ENCODE measurements around the gene PPCDC.

Gene PPCDC

DNA sequence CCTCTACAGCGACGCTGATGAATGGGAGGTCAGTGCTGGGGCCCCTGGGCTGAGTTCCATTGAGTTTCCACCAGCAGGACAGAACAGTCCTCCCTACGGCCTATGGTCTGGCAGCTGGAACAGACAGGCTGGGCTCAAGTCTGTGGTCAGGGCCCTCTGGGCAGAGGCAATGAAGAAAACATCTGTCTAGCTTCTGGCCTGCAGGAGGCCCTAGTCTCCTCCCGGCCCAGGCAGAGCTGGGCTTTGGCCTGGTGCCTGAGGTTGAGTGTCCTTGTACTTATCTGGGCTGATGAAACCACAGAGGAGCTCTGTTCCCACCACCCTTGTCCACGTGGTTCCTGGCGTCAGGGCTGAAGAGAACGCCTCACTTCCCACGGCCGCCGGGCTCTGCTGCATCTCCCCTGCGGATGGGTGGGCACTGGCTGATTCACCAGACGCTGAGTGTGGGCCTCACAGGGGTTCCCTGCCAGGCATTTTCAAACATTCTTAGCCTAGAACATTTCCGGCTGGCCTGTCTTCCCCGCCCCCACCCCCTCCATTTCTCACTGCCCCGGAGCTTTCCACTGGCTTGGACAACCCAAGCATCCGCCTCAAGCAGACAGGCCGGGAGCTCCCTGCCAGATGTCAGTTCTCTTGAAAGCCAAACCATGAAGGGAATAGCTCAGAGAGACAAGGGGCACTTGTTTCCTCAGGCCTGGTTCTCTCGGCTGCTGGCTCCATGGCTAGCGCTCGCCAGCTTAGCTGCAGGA is 20.3 kb downstream of the PPCDC start:
- DNase-seq (ENCODE audit: low read depth, low spot score) = peak; percentile 97

- DNase-seq (ENCODE audit: low read depth, low spot score) = no peak
These were observed 21.0 kb downstream of the PPCDC start for GRCh38 chr15:75044258-75044878.

DNA sequence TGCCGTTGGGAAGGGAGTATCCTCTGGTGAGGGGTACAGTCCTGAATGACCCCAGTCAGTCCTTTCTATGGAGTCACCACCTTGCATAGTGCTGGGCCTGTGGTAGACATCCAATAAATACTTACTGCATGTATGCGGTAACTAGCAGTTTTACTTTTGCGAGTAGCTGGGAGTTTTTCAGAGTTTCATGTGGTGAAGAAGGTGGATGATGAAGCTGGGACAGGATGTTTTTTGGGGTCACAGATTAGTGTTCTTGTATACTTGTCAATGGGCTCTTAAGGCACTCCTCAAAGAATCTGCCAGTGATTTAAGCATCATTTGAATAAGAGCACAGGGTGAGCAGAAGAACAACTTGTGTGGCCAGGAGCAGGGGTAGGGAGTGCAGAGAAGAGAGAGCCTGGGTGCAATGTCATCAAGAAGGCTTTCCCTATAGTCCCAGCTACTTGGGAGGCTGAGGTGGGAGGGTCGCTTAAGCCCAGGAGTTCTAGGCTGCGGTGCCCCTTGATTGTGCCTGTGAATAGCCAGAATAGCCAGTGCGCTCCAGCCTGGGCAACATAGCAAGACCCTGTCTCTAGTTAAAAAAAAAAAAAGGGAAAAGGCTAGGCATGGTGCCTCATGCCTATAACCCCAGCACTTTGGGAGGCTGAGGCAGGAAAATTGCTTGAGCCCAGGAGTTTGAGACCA is 22.1 kb downstream of the PPCDC start:
- no peak for DNase-seq (ENCODE audit: low read depth, low spot score)

DNA sequence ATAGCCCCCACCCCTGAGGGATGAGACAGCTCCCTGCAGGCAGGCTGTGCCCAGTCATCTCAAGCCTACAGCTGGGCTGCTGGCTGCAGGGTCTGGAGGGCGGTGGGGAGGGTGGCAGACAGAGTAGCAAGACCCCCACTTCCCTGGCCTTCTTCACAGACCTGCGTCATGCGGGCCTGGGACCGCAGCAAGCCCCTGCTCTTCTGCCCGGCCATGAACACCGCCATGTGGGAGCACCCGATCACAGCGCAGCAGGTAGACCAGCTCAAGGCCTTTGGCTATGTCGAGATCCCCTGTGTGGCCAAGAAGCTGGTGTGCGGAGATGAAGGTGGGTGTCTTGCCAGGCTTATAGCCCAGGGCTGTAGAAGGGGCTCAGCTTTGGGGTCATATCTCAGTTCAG is 25.0 kb downstream of the PPCDC start:
- no peak for DNase-seq (ENCODE audit: low read depth, low spot score)

- DNase-seq (ENCODE audit: low read depth, low spot score) = peak; percentile 87
These were observed 26.0 kb downstream of the PPCDC start for GRCh38 chr15:75049392-75049791.

- no peak for DNase-seq (ENCODE audit: low read depth, low spot score)
These were observed 26.9 kb downstream of the PPCDC start for GRCh38 chr15:75050283-75050682.

- no peak for DNase-seq (ENCODE audit: low read depth, low spot score)
These were observed 27.8 kb downstream of the PPCDC start for GRCh38 chr15:75051191-75051608.

DNA sequence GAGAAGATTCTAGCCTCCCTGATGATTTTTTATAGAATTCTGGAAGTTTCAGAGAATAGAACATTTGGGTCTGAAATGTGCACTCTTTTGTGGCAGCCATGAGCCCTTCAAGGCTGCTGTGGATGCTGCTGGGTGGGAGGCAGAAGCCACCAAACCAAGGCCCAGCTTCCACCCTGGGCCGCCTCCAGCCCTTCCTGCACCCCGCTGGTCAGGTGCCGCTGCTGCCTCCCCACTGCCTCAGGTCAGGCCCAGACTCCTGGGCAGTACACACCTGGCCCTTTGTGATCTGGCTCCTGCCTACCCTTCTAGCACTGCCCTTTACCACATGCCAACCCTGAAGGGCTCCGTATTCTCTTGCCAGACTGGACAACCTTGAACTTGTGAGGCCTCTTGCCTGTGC is 28.3 kb downstream of the PPCDC start:
- no peak for DNase-seq (ENCODE audit: low read depth, low spot score)

DNA sequence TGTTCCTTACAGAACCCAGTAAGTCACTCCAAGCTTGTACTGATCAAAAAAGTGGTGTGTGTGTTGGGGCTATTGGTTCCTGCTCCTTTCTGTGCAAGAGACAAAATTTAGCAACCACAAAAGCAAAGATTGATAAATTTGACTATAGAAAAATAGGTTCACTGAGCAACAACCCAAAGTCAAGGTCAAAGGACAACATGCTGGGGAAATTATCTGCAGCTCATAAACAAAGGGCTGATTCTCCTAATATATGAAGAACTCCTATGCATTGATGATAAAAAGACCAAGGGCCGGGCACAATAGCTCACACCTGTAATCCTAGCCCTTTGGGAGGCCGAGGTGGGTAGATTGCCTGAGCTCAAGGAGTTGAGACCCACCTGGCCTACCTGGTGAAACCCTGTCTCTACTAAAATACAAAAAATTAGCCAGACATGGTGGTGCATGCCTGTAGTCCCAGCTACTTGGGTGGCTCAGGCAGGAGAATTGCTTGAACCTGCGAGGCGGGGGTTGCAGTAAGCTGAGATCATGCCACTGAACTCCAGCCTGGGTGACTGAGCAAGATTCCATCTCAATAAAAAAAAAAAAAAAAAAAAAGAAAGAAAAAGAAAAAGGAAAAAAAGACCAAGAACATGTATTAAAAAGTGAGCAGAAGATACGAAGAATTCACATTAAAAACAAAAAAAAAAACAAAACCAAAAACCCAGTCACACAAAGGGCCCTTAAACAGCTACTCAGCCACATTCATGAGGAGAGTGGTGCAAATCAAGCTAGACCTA is 29.8 kb downstream of the PPCDC start:
- DNase-seq (ENCODE audit: low read depth, low spot score) = no peak

DNA sequence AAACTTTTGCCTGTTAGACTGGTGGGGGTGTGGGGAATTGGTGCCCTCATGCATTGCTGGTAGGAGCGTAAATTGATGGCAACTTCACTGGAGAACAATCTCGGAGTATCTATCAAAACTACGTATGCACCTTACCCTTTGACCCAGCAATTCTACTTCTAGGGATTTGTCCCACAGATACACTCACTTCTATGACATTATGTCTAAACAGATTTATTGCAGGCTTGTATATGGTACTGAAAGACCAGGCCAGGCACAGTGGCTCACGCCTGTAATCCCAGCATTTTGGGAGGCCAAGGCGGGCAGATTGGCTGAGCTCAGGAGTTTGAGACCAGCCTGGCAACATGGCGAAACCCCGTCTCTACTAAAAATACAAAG is 30.3 kb downstream of the PPCDC start:
- DNase-seq (ENCODE audit: low read depth, low spot score) = no peak

DNA sequence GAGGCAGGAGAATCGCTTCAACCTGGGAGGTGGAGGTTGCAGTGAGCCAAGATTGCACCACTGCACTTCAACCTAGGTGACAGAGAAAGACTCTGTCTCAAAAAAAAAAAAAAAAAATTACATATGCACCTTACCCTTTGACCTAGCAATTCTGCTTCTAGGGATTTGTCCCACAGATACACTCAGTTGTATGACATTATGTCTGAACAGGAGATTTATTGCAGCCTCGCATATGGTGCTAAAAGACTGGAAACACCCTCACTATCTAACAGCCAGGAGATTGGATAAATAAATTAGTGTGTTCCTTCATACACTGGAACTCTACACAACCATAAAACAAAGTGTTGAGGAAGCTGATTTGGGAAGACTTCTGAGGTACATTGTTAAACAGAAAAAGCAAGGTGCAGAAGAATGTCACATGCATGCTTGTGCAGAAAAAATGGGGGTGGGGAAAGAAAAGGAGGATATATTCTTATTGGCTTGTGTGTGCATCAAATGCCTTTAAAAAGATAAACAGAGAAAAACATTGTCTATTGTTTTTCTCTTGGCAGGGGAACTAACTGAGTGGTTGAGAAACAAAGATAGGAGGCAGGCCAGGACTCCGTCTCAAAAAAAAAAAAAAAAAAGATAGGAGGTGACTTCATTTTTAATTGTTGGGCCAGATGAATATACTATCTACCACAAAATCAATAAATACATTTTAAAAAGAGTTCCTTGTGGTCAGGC is 30.9 kb downstream of the PPCDC start:
- DNase-seq (ENCODE audit: low read depth, low spot score) = no peak

DNA sequence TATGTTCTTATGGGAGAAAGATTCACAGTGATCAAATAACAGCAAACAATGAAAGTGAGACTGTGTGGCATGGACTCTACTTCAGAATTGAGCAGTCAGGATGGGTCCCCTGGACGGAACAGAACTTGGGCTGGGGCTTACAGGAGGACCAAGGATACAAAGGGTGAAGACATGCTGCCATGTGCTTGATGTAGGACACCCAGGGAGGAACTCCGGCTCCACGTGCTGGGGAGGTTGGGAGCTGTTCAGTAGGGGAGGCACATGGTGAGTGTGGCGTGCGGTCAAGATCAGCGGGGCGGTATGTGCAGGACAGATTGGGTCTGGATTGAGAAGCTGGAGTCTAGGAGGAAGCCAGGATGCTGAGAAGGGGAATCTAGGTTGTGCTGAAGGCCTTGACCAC is 32.6 kb downstream of the PPCDC start:
- no peak for DNase-seq (ENCODE audit: low read depth, low spot score)

- DNase-seq (ENCODE audit: low read depth, low spot score) = no peak
These were observed 34.9 kb downstream of the PPCDC start for GRCh38 chr15:75058127-75058905.

DNA sequence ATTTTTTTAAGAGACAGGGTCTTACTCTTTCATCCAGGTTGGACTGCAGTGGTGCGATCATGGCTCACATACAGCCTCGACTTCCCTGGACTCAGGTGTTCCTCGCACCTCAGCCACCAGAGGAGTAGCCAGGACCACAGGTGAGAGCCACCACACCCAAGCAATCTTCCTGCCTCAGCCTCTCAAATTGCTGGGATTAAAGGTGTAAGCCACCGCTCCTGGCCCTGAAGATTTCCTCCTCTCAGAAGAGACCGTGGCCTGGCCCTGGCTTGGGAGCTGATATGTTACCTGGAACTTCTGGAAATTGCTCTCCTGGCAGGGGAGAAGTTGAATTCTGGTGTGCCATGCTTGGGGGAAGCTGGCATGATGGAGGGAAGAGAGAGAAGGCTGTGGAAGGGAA is 36.2 kb downstream of the PPCDC start:
- DNase-seq (ENCODE audit: low read depth, low spot score) = no peak

GRCh38 chr15:75061272-75061671 is 37.9 kb downstream of the PPCDC start:
- DNase-seq (ENCODE audit: low read depth, low spot score) = peak; percentile 73

DNA sequence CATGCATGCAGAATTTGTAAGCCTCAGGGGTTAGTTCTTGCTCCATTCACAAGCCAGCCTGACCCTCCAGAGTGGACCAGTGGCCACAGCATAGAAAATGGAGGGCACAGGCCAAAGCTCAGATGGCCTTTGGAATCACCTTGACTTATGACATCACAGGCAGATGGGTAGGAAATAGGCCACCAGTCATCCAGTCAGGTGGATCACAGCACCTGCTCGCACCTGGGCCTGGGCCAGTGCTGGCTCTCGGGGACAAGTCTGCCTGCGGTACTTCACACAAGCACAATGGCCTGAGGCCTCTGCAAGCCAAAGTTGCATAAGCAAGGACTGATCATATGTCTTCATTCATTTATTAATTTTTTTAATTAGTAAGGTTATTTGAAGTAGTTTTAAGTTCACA is 39.3 kb downstream of the PPCDC start:
- no peak for DNase-seq (ENCODE audit: low read depth, low spot score)

- DNase-seq (ENCODE audit: low read depth, low spot score) = peak; percentile 70
These were observed 39.9 kb downstream of the PPCDC start for GRCh38 chr15:75063338-75063737.

DNA sequence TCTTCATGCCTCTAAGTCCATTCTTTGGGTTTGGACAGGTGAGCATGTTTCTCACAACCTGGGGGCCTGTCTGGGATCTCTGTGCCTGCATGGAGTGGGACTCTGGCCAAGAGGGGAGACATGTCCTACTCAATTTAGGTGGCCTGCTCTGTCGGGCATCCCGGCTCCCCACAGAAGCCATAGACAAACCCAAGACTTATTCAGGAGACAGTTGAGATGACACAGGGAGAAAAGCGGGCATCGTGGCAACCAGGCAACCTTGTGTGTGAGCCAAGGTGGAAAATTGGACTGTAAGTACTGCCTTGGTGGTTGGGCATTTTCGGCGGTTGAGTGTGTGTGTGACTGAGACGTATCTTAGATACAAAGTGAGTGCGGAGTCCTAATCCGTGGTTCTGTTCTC is 40.5 kb downstream of the PPCDC start:
- DNase-seq (ENCODE audit: low read depth, low spot score) = no peak

GRCh38 chr15:75064846-75065245 is 41.5 kb downstream of the PPCDC start:
- no peak for DNase-seq (ENCODE audit: low read depth, low spot score)

DNA sequence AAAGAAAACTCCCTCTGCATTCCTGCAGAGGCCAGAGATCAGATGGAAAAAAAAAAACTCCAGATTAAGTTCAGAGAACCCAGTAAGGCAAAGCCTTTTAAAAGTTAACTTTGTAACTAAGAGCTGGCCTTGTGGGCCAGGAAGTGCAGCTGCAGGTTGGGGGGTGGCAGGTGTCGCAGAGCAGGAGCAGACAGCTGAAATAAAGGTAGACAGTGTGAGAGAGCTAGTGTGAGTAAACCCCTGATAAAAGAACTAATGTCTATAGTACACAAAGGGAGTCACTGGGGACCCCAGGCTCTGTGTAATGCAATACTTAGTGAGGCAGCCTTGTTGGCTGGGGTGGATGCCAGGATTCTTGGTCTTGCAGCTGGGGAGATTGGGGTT is 42.1 kb downstream of the PPCDC start:
- no peak for DNase-seq (ENCODE audit: low read depth, low spot score)

Data from astrocyte of the hippocampus (primary cell).